G401 (cell line): Measurements from ENCODE around the gene SLC26A4. TPM values are rescaled to one million over a fixed set of nuclear protein-coding genes. Genes with fewer than 3 reads are reported as not detected.

Source experiments
- DNase-seq: peaks from one replicate; pipeline ENCODE4 v3.0.0-alpha.2; 2015; ENCODE audit warnings: low spot score
- in situ Hi-C: cut with HindIII; loops from 2 replicates; pipeline ENCODE4 v1.10.0; 2016; ENCODE audit warnings: low sequenced_read_pairs, mixed read lengths
- total RNA-seq: library from RNA; depleted of rRNA; stranded (reverse); fragments of >200 nt; shearing (Covaris generic); gene quantifications from 2 replicates; pipeline ENCODE4 v1.2.3, GENCODE V29; 2014; rRNA removed

SLC26A4 gene
- total RNA-seq, 1 experiment from 2014 or later: 0.03 TPM

- in situ Hi-C loops: no loop called here
These were observed 65.9 kb downstream of the SLC26A4 start for GRCh38 chr7:107726356-107727130.

DNA sequence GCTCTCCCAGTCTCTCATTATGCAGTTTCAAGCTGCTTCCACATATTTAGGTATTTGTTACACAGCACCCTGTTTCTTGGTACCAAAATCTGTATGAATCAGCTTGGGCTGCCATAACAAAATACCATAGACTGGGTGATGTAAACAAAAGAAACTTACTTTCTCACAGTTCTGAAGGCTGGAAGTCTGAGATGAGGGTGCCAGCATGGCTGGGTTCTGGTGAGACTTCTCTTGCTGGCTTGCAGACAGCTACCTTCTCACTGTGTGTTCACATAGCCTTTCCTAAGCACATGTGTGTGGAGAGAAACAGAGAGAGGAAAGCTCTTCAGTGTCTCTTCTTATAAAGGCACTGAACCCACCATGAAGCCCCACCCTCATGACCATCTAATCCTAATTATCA lies 67.6 kb downstream of the SLC26A4 start:
- no peak for DNase-seq
- in situ Hi-C loops: no loop called here

More at GRCh38 chr7:107726356-107727130, 65.9 kb downstream of the SLC26A4 start:
- no peak for DNase-seq

GRCh38 chr7:107742678-107743566 lies 82.3 kb downstream of the SLC26A4 start:
- in situ Hi-C loops: no loop called here
- no peak for DNase-seq

DNA sequence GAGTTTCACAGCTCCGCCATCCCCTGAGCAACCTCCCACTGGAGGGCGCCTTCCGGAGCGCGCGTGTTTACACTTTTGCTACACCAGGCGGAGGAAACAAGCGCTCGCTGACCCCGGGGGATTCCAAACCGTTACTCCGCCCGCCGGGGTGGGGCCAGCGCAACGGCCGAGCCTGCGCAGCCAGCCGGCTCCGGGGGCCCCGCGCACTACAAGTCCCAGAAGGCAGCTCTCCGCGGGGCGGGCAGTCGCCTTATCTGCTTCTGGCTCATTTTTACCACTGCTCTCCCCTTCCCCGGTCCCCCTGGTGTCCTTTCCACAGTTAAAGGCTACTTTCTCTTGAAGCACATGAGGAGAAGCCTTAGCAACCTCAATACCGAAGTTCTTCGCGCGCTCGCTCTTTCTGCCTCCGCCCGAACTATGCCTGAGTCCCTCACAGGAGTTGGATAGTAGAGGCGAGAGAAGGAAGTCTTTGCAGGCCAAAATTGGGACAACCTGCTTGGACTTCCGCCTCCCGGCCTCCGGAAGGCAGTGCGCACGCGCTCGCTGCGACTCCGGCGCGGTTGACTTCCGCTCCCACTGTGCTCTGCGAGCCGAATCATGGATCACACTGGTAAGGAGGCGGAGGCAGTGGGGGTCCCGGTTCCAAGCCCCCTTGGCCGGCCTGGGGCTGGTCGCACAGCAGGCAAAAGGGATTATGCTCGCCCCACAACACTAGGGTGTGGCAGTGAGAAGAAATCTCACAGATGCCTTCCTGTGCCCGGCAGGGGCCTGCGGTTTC lies 83.1 kb downstream of the SLC26A4 start, which contains the start of gene CBLL1:
Gene CBLL1 (plus strand): TSS at position 576 of the 778 bp plus-strand sequence. CDS start 22 bp downstream, at position 598.
- peak; percentile 96 for DNase-seq
- in situ Hi-C loops: no loop called here

GRCh38 chr7:107744345-107744750 lies 83.7 kb downstream of the SLC26A4 start:
- in situ Hi-C loops: no loop called here
- no peak for DNase-seq

- in situ Hi-C loops: no loop called here
- DNase-seq: no peak
These were observed 85.4 kb downstream of the SLC26A4 start for GRCh38 chr7:107746006-107746405.

DNA sequence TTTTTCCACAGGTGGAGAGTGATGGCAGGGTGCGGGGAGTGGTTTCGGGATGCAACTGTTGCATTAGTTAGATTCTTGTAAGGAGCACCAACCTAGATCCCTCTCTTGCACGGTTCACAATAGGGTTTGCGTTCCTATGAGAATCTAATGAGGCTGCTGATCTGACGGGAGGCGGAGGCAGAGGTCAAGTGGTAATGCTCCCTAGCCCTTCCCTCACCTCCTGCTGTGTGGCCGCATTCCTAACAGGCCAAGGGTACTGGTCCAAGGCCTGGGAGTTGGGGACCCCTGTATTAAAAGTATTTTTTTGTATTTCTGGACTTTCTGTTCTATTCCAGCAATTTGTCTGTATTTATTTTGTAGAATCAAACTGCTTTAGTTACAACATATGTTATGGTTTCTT lies 90.5 kb downstream of the SLC26A4 start:
- DNase-seq: no peak
- in situ Hi-C loops: no loop called here

DNA sequence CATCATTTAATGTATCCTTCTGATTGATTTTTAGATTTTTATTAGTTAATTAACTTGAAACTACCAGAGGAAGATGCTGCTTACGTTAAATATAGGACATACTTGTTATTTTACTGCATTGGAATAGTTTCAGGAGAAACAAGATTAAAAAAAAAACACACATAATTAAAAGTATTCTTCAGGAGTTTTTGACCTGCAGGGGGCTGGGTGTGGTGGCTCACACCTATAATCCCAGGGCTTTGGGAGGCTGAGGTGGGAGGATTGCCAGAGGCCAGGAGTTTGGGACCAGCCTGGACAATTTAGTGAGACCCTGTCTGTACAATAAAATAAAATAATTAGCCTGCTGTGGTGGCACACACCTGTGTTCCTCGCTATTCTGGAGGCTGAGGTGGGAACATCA lies 94.0 kb downstream of the SLC26A4 start:
- in situ Hi-C loops: no loop called here
- DNase-seq: no peak

DNA sequence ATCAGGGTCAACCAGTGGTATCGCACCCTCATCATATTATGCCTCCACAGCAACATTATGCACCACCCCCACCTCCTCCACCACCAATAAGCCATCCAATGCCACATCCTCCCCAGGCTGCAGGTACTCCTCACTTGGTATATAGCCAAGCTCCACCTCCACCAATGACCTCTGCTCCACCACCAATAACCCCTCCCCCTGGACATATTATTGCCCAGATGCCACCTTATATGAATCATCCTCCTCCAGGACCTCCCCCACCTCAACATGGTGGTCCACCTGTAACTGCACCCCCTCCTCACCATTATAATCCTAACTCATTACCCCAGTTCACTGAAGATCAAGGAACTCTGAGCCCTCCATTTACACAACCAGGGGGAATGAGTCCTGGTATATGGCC lies 98.0 kb downstream of the SLC26A4 start:
- no peak for DNase-seq
- in situ Hi-C loops: no loop called here

GRCh38 chr7:107767391-107767790 lies 106.8 kb downstream of the SLC26A4 start:
- in situ Hi-C loops: no loop called here
- no peak for DNase-seq

Other genes with a start within 250 kb of the SLC26A4 start
- gene GPR22, start 190.8 kb upstream of the SLC26A4 start, total RNA-seq: not detected in 2 replicates
- gene COG5, start 96.9 kb upstream of the SLC26A4 start, total RNA-seq: 25.4 and 65.3 TPM in 2 replicates
- 10.7 and 11.4 TPM in 2 replicates for gene DUS4L, start 96.9 kb upstream of the SLC26A4 start, total RNA-seq
- gene BCAP29, start 80.6 kb upstream of the SLC26A4 start, total RNA-seq: 27.0 and 29.7 TPM in 2 replicates
- gene CBLL1, start 83.3 kb downstream of the SLC26A4 start, total RNA-seq: 19.5 and 41.0 TPM in 2 replicates
- not detected in 2 replicates for gene SLC26A3, start 142.4 kb downstream of the SLC26A4 start, total RNA-seq
- gene DLD, start 230.4 kb downstream of the SLC26A4 start, total RNA-seq: 43.0 and 60.2 TPM in 2 replicates